Adrenal gland (tissue), 12 donors: ENCODE measurements around the gene PRKCQ. TPM values are rescaled to one million over a fixed set of nuclear protein-coding genes. Genes with fewer than 3 reads are reported as not detected.

Source experiments
- DNase-seq, 7 donors: peaks; one replicate each; pipeline ENCODE4 v3.0.0-alpha.2; 2019 to 2020
- H3K27ac ChIP-seq, 5 donors: fragments of 200-600 bp; sonication (generic) in 4 of 5; 1 replicate in 3 of 5; 2 replicates in 2 of 5; pipeline versions ENCODE4 v1.5.1 to v1.8.0; 2016 to 2020; ENCODE audit warnings: mild to moderate bottlenecking in 1 of 5
- H3K27me3 ChIP-seq: fragments of 200-600 bp; 2 replicates; pipeline ENCODE4 v1.8.0; 2021
- H3K36me3 ChIP-seq, 2 donors: fragments of 200-600 bp; replicated peaks in 1 of 2; 1 replicate in 1 of 2; 2 replicates in 1 of 2; pipeline versions ENCODE4 v1.5.1 to v1.8.0; 2018 to 2022
- H3K4me1 ChIP-seq, 2 donors: fragments of 200-600 bp; replicated peaks in 1 of 2; 1 replicate in 1 of 2; 2 replicates in 1 of 2; pipeline versions ENCODE4 v1.5.1 to v1.8.0; 2018 to 2021
- H3K4me3 ChIP-seq, 4 donors: fragments of 200-600 bp; sonication (generic) in 3 of 4; one replicate each; pipeline ENCODE4 v1.5.1; 2016 to 2018
- H3K9me3 ChIP-seq, 3 donors: fragments of 200-600 bp; sonication (generic) in 1 of 3; replicated peaks in 1 of 3; 1 replicate in 2 of 3; 2 replicates in 1 of 3; pipeline versions ENCODE4 v1.5.1 to v1.8.0; 2016 to 2021
- POLR2A ChIP-seq, 2 donors: fragments of 450-650 bp; IDR thresholded peaks; one replicate each; pipeline ENCODE4 v1.6.1; 2017; ENCODE audit warnings: antibody characterized with exemption in 2 of 2, mild to moderate bottlenecking in 2 of 2, moderate library complexity in 1 of 2
- WGBS, 4 donors: extraction: QIAGEN DNeasy Blood & Tissue Kit in 2 of 4; methylation state at CpG; one replicate each; pipeline versions ENCODE4 v1.1.5 to v1.1.7; 2013 to 2017; 5-methylcytosine and 5-hydroxymethylcytosine counted together
- intact Hi-C, 2 donors: fragments of 100-400 bp; cut with DNase I; formaldehyde crosslinking; loops; one replicate each; pipeline versions ENCODE4 v1.14.1 to v1.15.0; 2022 to 2023
- polyA plus RNA-seq, 3 donors: library from polyadenylated mRNA; stranded (reverse); fragments of 200-250 nt in 2 of 3; fragments of 350-450 nt in 1 of 3; fragmentation: Illumina TruSeq in 1 of 3; extraction: RNeasy Lipid Tissue Mini Kit (QIAGEN cat#74804) in 1 of 3; gene quantifications; one replicate each; pipeline ENCODE4 v1.2.3, GENCODE V29; 2013 to 2014
- total RNA-seq, 9 donors: library from RNA; depleted of rRNA in 4 of 9; stranded (reverse); fragments of >200 nt in 4 of 9; fragments of 120-200 nt in 1 of 9; fragmentation: NEBNext Ultra II Directional in 1 of 9; extraction: Animal tissue kit (Norgen Biotek cat#: 25700) in 1 of 9; gene quantifications; one replicate each; pipeline versions ENCODE4 v1.1.0 to v1.2.4, GENCODE V29; 2013 to 2023
- TF ChIP-seq, protein P1 (sequence below), 6 experiments: fragments of 450-650 bp in 4 of 6; fragments of 200-600 bp in 2 of 6; sonication (generic) in 1 of 6; IDR thresholded peaks; 1 replicate in 5 of 6; 2 replicates in 1 of 6; pipeline versions ENCODE4 v1.5.1 to v1.8.0; 2016 to 2021; ENCODE audit warnings: antibody characterized with exemption in 6 of 6, mild to moderate bottlenecking in 2 of 6, moderate library complexity in 1 of 6
- donor health status: healthy with polysubstance abuse.
- donor health status: Bipolar disorder and iron deficiency.
- donor health status: DM: yes; HTN: yes; CAD: no.
- donor health status: DM: no; HTN: no; CAD: no.
- donor health status: DM: no; HTN: no; CAD: no.
- donor health status: DM: yes; HTN: yes; CAD: no.

The PRKCQ gene
- total and polyA plus RNA-seq, 12 donors, result 0.39 to 1.6 (median 0.68) TPM

DNA sequence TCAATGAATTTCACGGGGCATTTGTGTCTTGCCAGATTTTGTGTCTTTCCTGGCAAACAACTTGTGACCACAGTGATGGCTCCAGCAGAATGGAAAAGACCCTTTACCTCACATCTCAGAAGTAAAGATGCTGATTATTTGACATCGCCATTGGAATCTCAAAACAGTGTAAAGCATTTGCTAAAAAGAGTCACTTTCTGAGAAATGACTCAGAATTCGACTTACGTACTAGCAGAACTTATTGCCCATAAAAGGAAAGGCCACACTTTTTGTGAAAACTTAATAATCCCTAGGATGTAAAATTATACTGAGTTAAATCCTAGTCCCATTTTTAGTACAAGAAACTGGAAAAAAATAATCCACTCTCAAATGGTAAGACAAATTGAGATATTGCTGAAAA, 35.9 kb upstream of the PRKCQ start:
- TF ChIP-seq POLR2A (IDR thresholded peaks at IDR 0.05), result no peak
- TF ChIP-seq, protein P1, sequence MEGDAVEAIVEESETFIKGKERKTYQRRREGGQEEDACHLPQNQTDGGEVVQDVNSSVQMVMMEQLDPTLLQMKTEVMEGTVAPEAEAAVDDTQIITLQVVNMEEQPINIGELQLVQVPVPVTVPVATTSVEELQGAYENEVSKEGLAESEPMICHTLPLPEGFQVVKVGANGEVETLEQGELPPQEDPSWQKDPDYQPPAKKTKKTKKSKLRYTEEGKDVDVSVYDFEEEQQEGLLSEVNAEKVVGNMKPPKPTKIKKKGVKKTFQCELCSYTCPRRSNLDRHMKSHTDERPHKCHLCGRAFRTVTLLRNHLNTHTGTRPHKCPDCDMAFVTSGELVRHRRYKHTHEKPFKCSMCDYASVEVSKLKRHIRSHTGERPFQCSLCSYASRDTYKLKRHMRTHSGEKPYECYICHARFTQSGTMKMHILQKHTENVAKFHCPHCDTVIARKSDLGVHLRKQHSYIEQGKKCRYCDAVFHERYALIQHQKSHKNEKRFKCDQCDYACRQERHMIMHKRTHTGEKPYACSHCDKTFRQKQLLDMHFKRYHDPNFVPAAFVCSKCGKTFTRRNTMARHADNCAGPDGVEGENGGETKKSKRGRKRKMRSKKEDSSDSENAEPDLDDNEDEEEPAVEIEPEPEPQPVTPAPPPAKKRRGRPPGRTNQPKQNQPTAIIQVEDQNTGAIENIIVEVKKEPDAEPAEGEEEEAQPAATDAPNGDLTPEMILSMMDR (IDR thresholded peaks at IDR 0.05), result no peak
- Histone ChIP-seq H3K4me1 (no peaks in the 10 kb centered on the region), H3K4me3 (no peak overlapping the region), H3K9me3 (no peaks in the 10 kb centered on the region), H3K27me3 (no peaks in the 10 kb centered on the region), H3K27ac (no peak overlapping the region), H3K36me3 (no peaks in the 10 kb centered on the region)
- WGBS, 4 donors, result 62 to 80% (median 71%) methylated on average over 4 of the region's 4 CpGs
- no peak for DNase-seq
- intact Hi-C loops, result no loop called here

DNA sequence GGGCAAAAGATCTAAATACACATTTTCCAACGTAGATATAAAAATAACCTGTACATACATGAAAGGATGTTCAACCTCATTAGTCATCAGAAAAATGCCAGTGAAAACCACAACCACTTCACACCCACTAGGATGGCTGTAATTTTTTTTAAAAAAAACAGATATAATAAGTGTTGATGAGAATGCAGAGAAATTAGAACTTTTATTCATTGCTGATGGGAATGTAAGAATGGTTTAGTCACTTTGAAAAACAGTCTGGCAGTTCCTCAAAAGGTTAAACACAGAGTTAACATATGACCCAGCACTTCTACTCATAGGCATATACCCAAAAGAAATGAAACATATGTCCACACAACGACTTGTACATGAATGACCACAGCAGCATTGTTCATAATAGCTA, 32.3 kb upstream of the PRKCQ start:
- Histone ChIP-seq H3K9me3 (no peaks in the 10 kb centered on the region), H3K4me1 (no peaks in the 10 kb centered on the region), H3K27me3 (no peaks in the 10 kb centered on the region), H3K36me3 (no peaks in the 10 kb centered on the region), H3K27ac (no peak overlapping the region), H3K4me3 (no peak overlapping the region)
- TF ChIP-seq, protein P1 (IDR thresholded peaks at IDR 0.05), result no peak
- no peak for TF ChIP-seq POLR2A (IDR thresholded peaks at IDR 0.05)
- 39 to 56% (median 49%) methylated on average over 2 of the region's 2 CpGs for WGBS, 4 donors
- DNase-seq, result no peak
- intact Hi-C loops, result no loop called here

DNA sequence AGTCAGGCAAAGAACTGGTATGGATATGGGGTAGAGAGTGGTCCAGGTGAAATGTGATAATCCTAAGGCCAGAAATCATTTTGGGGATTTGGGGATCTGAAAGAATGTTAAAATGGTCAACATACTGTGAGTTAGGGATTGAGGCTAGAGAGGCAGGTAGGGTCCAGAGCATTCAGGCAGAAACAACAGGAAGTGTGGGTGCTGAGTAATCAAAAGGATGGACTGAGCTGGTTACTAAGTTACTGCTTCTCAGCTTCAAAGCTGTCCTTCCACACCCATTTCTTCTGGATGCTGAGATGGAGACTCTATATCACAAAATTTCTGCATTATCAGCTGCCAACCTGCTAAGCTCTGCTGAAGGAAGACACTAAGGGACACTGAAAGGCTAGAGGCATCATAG, 30.6 kb upstream of the PRKCQ start:
- Histone ChIP-seq H3K36me3 (no peaks in the 10 kb centered on the region), H3K27me3 (no peaks in the 10 kb centered on the region), H3K9me3 (no peaks in the 10 kb centered on the region), H3K4me1 (no peaks in the 10 kb centered on the region), H3K4me3 (no peak overlapping the region), H3K27ac (no peak overlapping the region)
- no peak for DNase-seq
- no peak for TF ChIP-seq POLR2A (IDR thresholded peaks at IDR 0.05)
- TF ChIP-seq, protein P1 (IDR thresholded peaks at IDR 0.05), result no peak
- intact Hi-C loops, result no loop called here

DNA sequence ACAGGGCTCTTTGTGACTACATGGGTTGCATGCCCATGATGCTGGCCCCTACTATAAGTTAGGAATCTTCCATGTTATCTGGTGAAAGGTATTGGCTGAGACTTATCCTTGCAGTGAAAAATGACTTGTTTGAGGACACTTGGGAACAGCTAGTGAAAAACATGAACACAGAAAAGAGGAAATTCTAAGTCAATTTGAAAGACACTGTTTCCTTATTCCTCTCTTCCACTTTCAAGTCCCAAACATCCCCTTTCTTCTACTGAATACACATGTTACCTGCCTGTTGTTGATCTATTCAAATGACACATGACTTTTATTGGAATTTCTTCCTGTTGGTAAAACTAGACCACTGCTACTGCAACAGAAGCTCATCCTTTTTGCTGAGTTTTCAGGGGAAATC, 29.5 kb upstream of the PRKCQ start:
- Histone ChIP-seq H3K27ac (no peak overlapping the region), H3K36me3 (no peaks in the 10 kb centered on the region), H3K27me3 (no peaks in the 10 kb centered on the region), H3K4me1 (no peaks in the 10 kb centered on the region), H3K4me3 (no peak overlapping the region), H3K9me3 (no peaks in the 10 kb centered on the region)
- intact Hi-C loops, result no loop called here
- no peak for DNase-seq
- TF ChIP-seq, protein P1 (IDR thresholded peaks at IDR 0.05), result no peak
- no peak for TF ChIP-seq POLR2A (IDR thresholded peaks at IDR 0.05)
